ENCODE data around the gene FOXR1.

DNA sequence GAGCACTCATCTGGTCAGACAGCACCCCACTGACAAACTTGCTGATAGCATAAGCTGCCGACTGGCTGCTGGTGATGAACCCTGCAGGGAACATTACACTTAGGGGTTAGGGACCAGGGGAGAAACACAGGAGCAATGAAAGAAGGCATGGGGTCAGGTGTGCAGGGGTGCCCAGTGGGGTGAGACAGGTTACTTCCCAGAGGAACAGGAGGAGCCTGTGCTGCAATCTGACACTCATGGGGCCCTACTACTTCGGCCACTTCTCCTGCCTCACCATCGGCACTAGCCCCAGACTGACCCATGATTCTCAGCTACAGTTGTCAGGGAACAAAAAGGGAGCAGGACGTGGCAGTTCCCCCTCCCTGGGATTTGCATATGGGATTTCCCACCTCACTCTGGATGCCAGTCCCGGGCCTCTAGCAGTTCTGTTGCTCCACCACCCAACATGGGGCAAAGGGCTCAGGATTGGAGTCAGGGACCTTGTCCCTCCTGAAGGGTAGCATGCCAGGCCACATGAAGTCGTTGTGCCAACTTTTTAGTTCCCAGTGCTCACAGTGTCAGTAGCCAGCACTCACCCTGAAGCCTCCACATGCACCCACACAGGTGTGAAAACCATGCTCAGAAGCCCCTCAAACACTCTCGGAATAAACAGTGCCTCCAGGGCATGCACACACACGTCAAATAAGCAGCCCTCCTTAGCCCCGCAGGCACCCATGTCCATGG, 56.9 kb downstream of the FOXR1 start:
- TF ChIP-seq EZH2 (IDR thresholded peaks at IDR 0.05; ENCODE audit: borderline replicate concordance, low read depth, low read length, poor library complexity, severe bottlenecking) = no peak
- TF ChIP-seq, protein P1, sequence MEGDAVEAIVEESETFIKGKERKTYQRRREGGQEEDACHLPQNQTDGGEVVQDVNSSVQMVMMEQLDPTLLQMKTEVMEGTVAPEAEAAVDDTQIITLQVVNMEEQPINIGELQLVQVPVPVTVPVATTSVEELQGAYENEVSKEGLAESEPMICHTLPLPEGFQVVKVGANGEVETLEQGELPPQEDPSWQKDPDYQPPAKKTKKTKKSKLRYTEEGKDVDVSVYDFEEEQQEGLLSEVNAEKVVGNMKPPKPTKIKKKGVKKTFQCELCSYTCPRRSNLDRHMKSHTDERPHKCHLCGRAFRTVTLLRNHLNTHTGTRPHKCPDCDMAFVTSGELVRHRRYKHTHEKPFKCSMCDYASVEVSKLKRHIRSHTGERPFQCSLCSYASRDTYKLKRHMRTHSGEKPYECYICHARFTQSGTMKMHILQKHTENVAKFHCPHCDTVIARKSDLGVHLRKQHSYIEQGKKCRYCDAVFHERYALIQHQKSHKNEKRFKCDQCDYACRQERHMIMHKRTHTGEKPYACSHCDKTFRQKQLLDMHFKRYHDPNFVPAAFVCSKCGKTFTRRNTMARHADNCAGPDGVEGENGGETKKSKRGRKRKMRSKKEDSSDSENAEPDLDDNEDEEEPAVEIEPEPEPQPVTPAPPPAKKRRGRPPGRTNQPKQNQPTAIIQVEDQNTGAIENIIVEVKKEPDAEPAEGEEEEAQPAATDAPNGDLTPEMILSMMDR (conservative IDR thresholded peaks at IDR 0.05; ENCODE audit: low read depth, low read length) = no peak

Measured in A673 (cell line).